GM18858 (cell line): ENCODE results near the gene C6orf163.

ENCODE experiments used
- ATAC-seq: cut with Tn5 transposase; IDR thresholded peaks from one replicate; pipeline ENCODE4 v1.9.1; 2021; ENCODE audit not compliant: unreplicated experiment

Gene C6orf163

GRCh38 chr6:87408721-87409155 lies 64.1 kb downstream of the C6orf163 start:
- ATAC-seq: no peak
